GM12878 (cell line): Measurements from ENCODE around the gene RHBDD3. TPM values are rescaled to one million over a fixed set of nuclear protein-coding genes. Genes with fewer than 3 reads are reported as not detected.

Source experiments
- ATAC-seq: fragments of 200-7000 bp; cut with Tn5 transposase; 3 replicates; pipeline ENCODE4 v1.9.1; 2020; ENCODE audit warnings: mild to moderate bottlenecking, moderate library complexity
- BruUV-seq: library from RNA; stranded (reverse); fragments of 400-500 nt; replicated peaks from 2 replicates; lab custom pipeline; 2021; lab: Mats Ljungman, UMichigan
- CTCF ChIA-PET: fragments of 300-600 bp; sonication (Branson Sonifier 250); formaldehyde crosslinking; extraction: SDS; loops from one replicate; lab custom pipeline; 2021; ENCODE audit warnings: inconsistent platforms; lab: Yijun Ruan, JAX
- POLR2A ChIA-PET: fragments of 350-600 bp; formaldehyde crosslinking; extraction: SDS; loops from one replicate; lab custom pipeline; 2021; ENCODE audit warnings: inconsistent platforms; lab: Charles Lee
- RAD21 ChIA-PET: fragments of 300-600 bp; sonication (Branson Sonifier 250); formaldehyde crosslinking; loops from one replicate; lab custom pipeline; 2023; ENCODE audit warnings: antibody characterized with exemption; ENCODE audit not compliant: unreplicated experiment; lab: Charles Lee
- SMC1A ChIA-PET: fragments of 300-600 bp; sonication (Branson Sonifier 250); formaldehyde crosslinking; loops from one replicate; lab custom pipeline; 2023; ENCODE audit not compliant: unreplicated experiment, uncharacterized antibody; lab: Charles Lee
- DNase-seq: peaks from one replicate; pipeline ENCODE4 v3.0.0-alpha.2; 2011; ENCODE audit warnings: low read depth, low spot score
- FAIRE-seq: peaks from 3 replicates; lab custom pipeline; 2011; peaks lifted over from hg19 to GRCh38; lab: Jason Lieb, UNC
- H2AFZ ChIP-seq: 2 replicates; pipeline ENCODE4 v1.6.0; 2011; ENCODE audit warnings: low read depth, low read length, control low read depth; ENCODE audit not compliant: control insufficient read depth
- H3K27ac ChIP-seq: 2 replicates; pipeline ENCODE4 v1.5.1; 2011; ENCODE audit warnings: control low read depth; ENCODE audit not compliant: control insufficient read depth, insufficient read depth
- H3K27me3 ChIP-seq, 2 experiments: replicated peaks in 1 of 2; 2 replicates each; pipeline versions ENCODE4 v1.6.0 to v1.6.1; 2011; ENCODE audit warnings: low read length in 1 of 2; ENCODE audit not compliant: control insufficient read depth in 2 of 2, insufficient read depth in 2 of 2
- H3K36me3 ChIP-seq, 2 experiments: 2 replicates each; pipeline ENCODE4 v1.5.1; 2011; ENCODE audit warnings: low read length in 1 of 2; ENCODE audit not compliant: control insufficient read depth in 2 of 2, insufficient read depth in 2 of 2
- H3K4me1 ChIP-seq: 2 replicates; pipeline ENCODE4 v1.6.1; 2011; ENCODE audit warnings: mild to moderate bottlenecking, low read length, moderate library complexity, mixed read lengths; ENCODE audit not compliant: control insufficient read depth, insufficient read depth
- H3K4me2 ChIP-seq: 2 replicates; pipeline ENCODE4 v1.6.0; 2011; ENCODE audit warnings: control low read depth; ENCODE audit not compliant: control insufficient read depth, insufficient read depth
- H3K4me3 ChIP-seq: fragments of 200-600 bp; sonication (generic); 2 replicates; pipeline ENCODE4 v1.5.1; 2016
- H3K79me2 ChIP-seq: 2 replicates; pipeline ENCODE4 v1.6.0; 2011; ENCODE audit warnings: low read length; ENCODE audit not compliant: control insufficient read depth, insufficient read depth
- H3K9ac ChIP-seq: 2 replicates; pipeline ENCODE4 v1.8.0; 2011; ENCODE audit warnings: low read length, control low read depth, mixed read lengths; ENCODE audit not compliant: control insufficient read depth, insufficient read depth
- H3K9me3 ChIP-seq: replicated peaks from 3 replicates; pipeline ENCODE4 v1.5.1; 2011; ENCODE audit warnings: mild to moderate bottlenecking, low read length; ENCODE audit not compliant: control insufficient read depth, insufficient read depth
- H4K20me1 ChIP-seq: 2 replicates; pipeline ENCODE4 v1.6.0; 2011; ENCODE audit not compliant: control insufficient read depth, insufficient read depth
- BACH1 ChIP-seq: fragments of 450-650 bp; IDR thresholded peaks from 2 replicates; pipeline ENCODE4 v1.6.1; 2017; ENCODE audit warnings: mild to moderate bottlenecking, borderline replicate concordance
- BHLHE40 ChIP-seq, 2 experiments: fragments of 450-650 bp in 1 of 2; IDR thresholded peaks; 2 replicates each; pipeline ENCODE4 v1.6.1; 2011 to 2017; ENCODE audit warnings: low read depth in 2 of 2, borderline replicate concordance in 1 of 2, improper control_type of control experiment in 1 of 2, low read length in 1 of 2, mild to moderate bottlenecking in 1 of 2
- E2F8 ChIP-seq: fragments of 450-650 bp; IDR thresholded peaks from 2 replicates; pipeline ENCODE4 v1.6.1; 2018; ENCODE audit warnings: mild to moderate bottlenecking, low read depth, moderate library complexity; ENCODE audit not compliant: partially characterized antibody
- IRF4 ChIP-seq: IDR thresholded peaks from 2 replicates; pipeline ENCODE4 v1.6.1; 2011; ENCODE audit warnings: low read depth, low read length
- KDM1A ChIP-seq: fragments of 200-600 bp; sonication (generic); IDR thresholded peaks from 2 replicates; pipeline ENCODE4 v1.6.1; 2016; ENCODE audit warnings: borderline replicate concordance
- LARP7 ChIP-seq: fragments of 450-650 bp; IDR thresholded peaks from 2 replicates; pipeline ENCODE4 v1.6.1; 2017; ENCODE audit warnings: mild to moderate bottlenecking
- MTA2 ChIP-seq: fragments of 450-650 bp; IDR thresholded peaks from 2 replicates; pipeline ENCODE4 v1.6.1; 2016; ENCODE audit warnings: low read depth, mild to moderate bottlenecking, moderate library complexity
- PRDM15 ChIP-seq: fragments of 450-650 bp; formaldehyde crosslinking; IDR thresholded peaks from 2 replicates; pipeline ENCODE4 v1.4.0; 2020; ENCODE audit warnings: mild to moderate bottlenecking, moderate library complexity
- TAF1 ChIP-seq: IDR thresholded peaks from 2 replicates; pipeline ENCODE4 v1.6.1; 2011; ENCODE audit warnings: mild to moderate bottlenecking, low read depth, low read length, borderline replicate concordance
- ZNF384 ChIP-seq: IDR thresholded peaks from 2 replicates; pipeline ENCODE4 v1.6.1; 2012; ENCODE audit warnings: low read depth, mild to moderate bottlenecking, low read length, improper control_type of control experiment, borderline replicate concordance
- WGBS: methylation state at CpG from one replicate; pipeline ENCODE4 v1.1.6; 2016; ENCODE audit warnings: low lambda C conversion rate; ENCODE audit not compliant: insufficient replicate concordance, insufficient coverage; ENCODE audit errors: missing lambda C conversion rate; 5-methylcytosine and 5-hydroxymethylcytosine counted together
- in situ Hi-C: fragments of 300-500 bp; cut with MboI; formaldehyde crosslinking; loops from 9 replicates; pipeline ENCODE4 v1.14.3; 2018; ENCODE audit warnings: mixed read lengths
- intact Hi-C: fragments of 100-400 bp; cut with micrococcal nuclease; formaldehyde crosslinking; loops from one replicate; pipeline ENCODE4 v1.14.2; 2022; ENCODE audit not compliant: unreplicated experiment
- polyA plus RNA-seq, 11 experiments: library from polyadenylated mRNA; depleted of rRNA in 4 of 11; unstranded in 6 of 11; stranded (reverse) in 5 of 11; fragments of >200 nt; fragmentation: Nextera tagmentation in 4 of 11; fragmentation: Illumina TruSeq in 1 of 11; extraction: Ambion mirVana in 4 of 11; extraction: Trizol in 1 of 11; gene quantifications; 1 replicate in 1 of 11; 2 replicates in 10 of 11; pipeline versions ENCODE4 v1.2.1 to v1.2.3, GENCODE V29; 2011 to 2016; ENCODE audit warnings: inconsistent platforms in 2 of 11, missing spikeins in 2 of 11, low read depth in 1 of 11
- total RNA-seq, 4 experiments: library from RNA; depleted of rRNA in 3 of 4; stranded (reverse); fragments of >200 nt in 3 of 4; fragmentation: Illumina TruSeq in 1 of 4; extraction: Trizol in 1 of 4; gene quantifications; 2 replicates each; pipeline versions ENCODE4 v1.2.1 to v1.2.3, GENCODE V29; 2013 to 2021
- TF ChIP-seq, protein P1 (sequence below): fragments of 450-650 bp; IDR thresholded peaks from 2 replicates; pipeline ENCODE4 v1.6.1; 2017; ENCODE audit warnings: low read depth, mild to moderate bottlenecking, moderate library complexity

Gene RHBDD3
- total and polyA plus RNA-seq, 10 of the 15 experiments (the other 5 are each of a cell fraction or from before 2014, with no cell fraction given) = 0.27 to 41.2 (median 20.1) TPM

GRCh38 chr22:29230972-29231875, 36.6 kb downstream of the RHBDD3 start (continued):
- TF ChIP-seq E2F8 (no peak), MTA2 (no peak), BHLHE40 (IDR thresholded peaks at IDR 0.05; ENCODE audit: borderline replicate concordance in 1 of 2, low read depth in 2 of 2, low read length in 1 of 2) (no peak), ZNF384 (no peak), IRF4 (no peak), LARP7 (no peak)
- TF ChIP-seq, all 136 proteins: peak for 0

DNA sequence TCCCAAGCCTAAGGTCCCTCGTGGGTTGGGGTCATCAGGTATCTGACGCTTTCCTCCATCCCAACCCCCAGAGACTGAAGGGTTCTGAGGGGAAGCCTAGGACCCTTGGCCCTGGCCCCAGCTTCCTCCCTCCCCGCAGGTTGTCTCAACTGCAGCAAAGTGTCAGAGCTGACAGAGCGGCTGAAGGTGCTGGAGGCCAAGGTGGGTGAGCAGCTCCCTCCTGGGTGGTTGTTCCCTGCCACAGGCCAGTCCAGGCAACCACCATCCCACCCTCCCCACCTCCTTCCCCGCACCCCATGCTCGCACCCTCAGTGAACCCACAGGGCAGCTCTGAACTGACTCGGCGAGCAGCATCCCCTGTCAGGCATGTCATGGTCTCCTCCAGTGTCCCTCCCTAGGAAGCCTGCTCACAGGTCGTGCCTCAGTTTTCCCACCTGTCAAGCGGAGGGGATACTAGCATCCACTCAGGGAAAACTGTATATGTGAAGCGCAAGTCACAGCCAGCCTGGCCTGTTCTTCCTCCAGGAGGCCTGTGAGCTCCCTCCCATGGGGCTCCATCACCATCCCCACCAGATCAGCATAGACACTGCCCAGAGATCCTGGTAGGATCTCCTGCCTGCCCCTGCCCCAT, 41.3 kb downstream of the RHBDD3 start:
- no peak overlapping the region for H3K9ac ChIP-seq

More for the DNA sequence above, 41.3 kb downstream of the RHBDD3 start:
- ChIA-PET POLR2A (no interaction called here), SMC1A (interaction anchor here (0.7 to 1.3 kb wide), 2 partner anchors 25 to 149 kb away, joined by 3 read pairs; no protein-coding TSS in a partner anchor), RAD21 (no interaction called here), CTCF (interaction anchor here (1.1 kb wide), 1 partner anchor 15 kb away, joined by 3 read pairs; no protein-coding TSS in a partner anchor)
- Histone ChIP-seq H3K4me2 (no peak overlapping the region), H3K79me2 (no peaks in the 10 kb centered on the region), H4K20me1 (no peaks in the 10 kb centered on the region), H3K27me3 (no peaks in the 10 kb centered on the region), H3K4me1 (no peaks in the 10 kb centered on the region), H2AFZ (no peak overlapping the region), H3K36me3 (no peaks in the 10 kb centered on the region; a peak in 1 of 4 replicates), H3K27ac (no peak overlapping the region), H3K9me3 (no peaks in the 10 kb centered on the region), H3K4me3 (no peak overlapping the region)
- no TSS peak for BruUV-seq
- DNase-seq = no peak
- WGBS = 54% methylated on average over 9 of the region's 11 CpGs
- in situ Hi-C loops = no loop called here
- no peak for TF ChIP-seq KDM1A
- TF ChIP-seq TAF1 = no peak
- no peak for TF ChIP-seq BACH1
- TF ChIP-seq, protein P1, sequence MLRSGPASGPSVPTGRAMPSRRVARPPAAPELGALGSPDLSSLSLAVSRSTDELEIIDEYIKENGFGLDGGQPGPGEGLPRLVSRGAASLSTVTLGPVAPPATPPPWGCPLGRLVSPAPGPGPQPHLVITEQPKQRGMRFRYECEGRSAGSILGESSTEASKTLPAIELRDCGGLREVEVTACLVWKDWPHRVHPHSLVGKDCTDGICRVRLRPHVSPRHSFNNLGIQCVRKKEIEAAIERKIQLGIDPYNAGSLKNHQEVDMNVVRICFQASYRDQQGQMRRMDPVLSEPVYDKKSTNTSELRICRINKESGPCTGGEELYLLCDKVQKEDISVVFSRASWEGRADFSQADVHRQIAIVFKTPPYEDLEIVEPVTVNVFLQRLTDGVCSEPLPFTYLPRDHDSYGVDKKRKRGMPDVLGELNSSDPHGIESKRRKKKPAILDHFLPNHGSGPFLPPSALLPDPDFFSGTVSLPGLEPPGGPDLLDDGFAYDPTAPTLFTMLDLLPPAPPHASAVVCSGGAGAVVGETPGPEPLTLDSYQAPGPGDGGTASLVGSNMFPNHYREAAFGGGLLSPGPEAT = no peak
- TF ChIP-seq PRDM15 (CRISPR knock-in tag) = no peak
- no peak for ATAC-seq
- no peak for FAIRE-seq
- intact Hi-C loops = no loop called here
